ENCODE measurements around the gene RRBP1.

The RRBP1 gene

DNA sequence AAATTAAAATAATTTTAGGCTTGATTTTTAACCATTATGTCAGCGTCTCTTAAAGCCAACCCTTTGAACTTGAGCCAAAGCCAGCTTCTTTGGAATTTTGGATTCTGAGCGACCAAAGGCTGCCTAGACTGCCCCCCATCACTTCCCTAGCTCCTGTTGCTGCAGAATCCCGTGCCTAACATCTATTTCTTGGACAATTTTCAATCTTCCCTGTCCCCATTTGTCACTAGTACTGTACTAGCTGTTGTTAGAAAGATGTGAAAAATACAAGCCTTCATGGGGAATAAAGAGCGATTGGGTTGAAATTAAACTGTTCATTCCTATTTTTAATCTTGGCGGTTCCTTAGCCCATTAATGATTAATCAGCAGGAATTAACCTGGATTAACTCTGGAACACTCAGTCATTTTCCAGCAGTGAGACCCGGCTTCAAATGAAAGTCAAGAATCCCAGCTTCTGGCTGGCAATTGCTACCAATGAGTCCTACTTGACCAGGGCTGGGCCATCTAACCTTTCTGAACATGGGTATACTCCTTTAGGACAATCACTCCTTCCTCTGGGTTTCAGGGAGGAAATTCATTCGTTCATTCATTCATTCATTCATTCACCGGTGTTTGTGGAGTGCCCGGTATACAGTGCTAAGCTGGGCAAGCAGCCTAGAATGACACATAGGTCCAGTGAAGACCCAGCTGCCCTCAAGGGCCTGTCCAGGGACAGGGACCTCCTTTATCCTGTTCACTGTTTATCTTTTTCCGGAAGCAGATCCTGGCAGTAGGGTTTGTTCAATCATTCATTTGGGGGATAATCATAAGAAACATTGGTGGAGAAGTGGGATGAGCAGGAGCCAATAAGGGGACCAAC lies 1.4 kb upstream of the RRBP1 start:
- DNase-seq (ENCODE audit: low read depth, low spot score), result no peak

DNA sequence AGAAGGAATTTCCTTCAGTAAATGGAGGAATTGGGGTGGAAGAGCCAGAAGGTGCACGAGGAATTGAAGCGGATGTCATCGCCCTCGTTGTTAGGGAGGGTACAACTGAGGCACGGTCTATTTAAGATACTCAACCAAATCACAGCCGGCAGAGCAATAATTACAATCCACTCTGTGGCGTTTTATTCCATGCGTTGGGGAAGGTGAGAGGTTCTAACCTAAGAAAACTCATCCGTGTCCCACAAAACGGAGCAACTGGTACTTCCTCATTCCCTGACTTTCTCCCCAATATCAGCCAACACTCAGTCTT lies 802 bp upstream of the RRBP1 start:
- no peak for DNase-seq (ENCODE audit: low read depth, low spot score)

DNA sequence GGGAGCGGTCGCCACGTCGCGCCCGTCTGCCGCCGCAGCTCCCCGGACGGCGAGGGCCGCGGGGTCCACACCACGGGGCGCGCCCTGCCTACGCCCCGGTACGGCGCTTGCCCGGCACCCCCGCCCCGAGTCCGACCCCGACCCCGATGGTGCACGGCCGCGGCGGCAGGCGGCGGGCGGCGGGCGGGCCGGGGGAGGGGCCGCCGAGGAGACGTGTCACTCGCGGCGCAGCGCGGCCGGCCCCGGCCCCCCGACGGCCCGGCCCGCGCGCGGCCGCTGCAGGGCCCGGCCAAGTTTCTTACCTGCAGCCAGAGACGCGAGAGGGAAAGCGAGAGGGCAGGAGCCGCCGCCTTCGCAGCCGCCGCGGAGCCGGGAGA lies 328 bp downstream of the RRBP1 start:
- DNase-seq (ENCODE audit: low read depth, low spot score), result no peak

DNA sequence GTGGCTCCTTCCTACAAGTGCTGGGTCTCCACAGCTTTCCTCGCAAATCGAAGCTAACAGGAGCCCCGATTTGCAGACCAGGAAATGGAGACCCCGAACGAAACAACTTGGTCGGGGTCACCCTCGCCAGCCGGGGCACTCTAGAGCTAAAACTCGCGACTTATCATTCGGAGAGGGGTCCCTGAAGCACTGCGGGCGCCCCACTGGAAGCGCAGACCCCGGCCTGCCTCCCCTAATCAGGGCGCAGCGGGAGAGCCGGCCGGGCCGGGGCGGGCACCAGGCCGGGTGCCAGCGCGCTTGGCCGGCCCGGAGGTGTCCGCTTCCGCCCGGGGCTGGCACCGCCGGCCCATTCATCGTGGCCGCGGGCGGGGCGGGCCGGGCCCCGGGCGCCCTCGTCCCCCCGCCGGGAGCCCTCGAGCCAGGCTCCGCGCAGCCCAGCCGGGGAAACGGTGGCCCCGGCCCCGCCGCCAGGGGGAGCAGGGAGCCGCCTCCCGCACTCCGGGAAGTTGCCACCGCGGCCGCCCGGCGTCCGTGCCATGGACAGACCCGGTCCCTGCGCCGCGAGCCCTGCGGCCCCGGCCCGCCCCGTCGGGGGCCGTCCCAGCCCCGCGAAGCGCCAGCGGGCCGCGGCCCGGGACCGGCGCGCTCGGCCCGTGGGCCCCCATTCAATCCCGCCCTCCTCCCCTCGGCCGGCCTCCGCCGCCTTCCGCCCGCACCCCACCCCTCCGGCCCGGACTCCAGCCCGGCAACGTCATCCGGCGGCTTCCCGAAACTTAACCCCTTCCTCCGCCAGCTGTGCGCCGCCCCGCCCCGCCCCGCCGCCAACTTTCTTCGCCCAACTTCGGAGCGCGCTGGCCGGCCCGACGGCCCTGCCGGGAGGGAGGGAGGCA lies 961 bp downstream of the RRBP1 start:
- DNase-seq (ENCODE audit: low read depth, low spot score), result peak; percentile 69

DNA sequence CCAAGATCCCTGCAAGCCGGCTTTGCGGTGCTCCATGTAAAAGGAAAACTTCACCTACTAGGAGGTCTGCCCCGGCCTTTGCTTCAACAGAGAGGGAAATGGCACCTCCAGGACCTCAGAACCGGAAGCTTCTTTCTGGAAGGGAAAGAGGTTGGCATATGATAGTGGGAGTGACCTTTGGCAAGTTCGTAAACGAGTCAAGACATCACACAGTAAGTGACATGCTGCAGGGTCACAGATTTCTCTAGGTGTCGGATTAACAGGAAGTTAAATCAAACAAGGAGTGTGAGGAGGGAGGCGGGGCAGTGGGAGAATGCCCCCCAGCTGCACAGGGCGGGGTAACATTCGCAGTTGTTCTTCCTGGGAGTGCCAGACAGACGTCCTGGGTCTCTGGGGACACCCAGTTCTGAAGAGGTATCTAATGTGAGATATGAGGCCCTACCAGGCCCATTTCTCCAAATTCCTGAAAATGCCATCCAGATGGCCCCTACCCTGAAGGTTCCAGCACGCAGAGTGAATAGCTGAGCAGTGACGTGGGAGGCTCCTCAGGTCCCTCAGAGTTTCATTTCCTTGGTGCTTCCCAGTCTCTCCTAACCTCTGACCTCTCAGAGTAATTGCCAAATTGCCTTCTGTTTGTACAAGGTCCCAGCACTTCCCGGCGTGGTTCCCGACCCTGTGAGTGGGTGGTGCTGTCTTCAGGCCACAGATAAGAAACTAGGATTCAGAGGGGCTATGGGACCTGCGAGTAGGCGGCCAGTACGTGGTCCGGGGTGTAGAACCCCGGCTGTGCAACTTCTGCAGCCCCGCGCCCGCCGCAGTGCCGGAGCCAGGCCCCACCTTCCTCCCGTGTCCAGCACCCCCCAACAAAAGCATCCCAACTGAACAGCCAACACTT lies 1.9 kb downstream of the RRBP1 start:
- peak; percentile 77 for DNase-seq (ENCODE audit: low read depth, low spot score)

DNA sequence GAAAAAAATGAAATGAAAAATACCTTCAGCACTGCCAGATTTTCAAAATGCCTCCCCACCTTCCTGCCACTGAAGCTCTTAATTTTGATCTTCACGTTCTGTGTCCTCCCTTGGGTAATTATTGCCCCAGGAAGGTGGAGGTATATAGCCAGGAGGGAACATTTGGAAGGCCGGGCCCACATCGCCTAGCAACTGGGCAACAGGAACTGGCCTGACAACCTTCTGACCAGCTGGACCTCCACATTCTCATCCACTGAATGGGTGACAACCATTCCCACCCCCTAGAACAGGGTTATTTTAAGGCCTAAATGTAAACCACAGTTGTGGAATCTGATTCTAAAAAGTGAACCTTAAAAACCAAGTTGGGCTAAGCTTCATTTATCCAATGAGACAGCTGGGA lies 3.2 kb downstream of the RRBP1 start:
- peak; percentile 34 for DNase-seq (ENCODE audit: low read depth, low spot score)

DNA sequence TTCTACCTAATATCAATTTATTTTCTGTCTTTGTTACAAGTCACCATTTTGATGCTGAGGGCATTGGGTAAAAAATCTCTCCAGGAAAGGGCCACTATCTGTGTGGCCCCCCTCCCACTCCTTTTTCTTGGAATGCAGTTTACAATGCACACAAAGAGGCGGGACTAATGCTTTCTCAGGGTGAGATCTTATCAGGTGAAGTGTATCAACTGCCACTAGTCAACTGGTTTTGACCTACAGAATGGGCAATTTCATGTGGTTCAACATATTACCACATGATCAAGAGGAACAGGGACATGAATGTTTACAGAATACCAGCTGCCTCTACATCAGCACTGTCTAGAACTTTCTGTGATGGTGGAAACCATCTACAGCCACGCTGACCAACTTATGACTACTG lies 3.7 kb downstream of the RRBP1 start:
- peak; percentile 38 for DNase-seq (ENCODE audit: low read depth, low spot score)

DNA sequence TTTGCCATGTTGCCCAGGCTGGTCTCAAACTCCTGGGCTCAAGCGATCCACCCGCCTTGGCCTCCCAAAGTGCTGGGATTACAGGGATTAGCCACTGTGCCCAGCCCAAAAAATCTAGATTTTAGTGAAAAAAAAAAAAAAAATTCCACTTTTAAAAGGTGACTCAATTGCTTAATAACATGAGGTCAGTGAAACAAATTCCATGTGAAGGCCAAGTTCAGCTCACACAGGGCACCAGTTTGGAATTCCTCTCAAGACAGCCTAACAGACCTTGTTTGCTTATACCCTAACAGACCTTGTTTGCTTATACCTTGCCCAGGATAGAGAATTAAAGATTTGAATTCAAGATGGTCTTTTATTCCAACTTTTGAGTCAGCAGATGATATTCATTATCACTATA lies 5.1 kb downstream of the RRBP1 start:
- DNase-seq (ENCODE audit: low read depth, low spot score), result no peak

DNA sequence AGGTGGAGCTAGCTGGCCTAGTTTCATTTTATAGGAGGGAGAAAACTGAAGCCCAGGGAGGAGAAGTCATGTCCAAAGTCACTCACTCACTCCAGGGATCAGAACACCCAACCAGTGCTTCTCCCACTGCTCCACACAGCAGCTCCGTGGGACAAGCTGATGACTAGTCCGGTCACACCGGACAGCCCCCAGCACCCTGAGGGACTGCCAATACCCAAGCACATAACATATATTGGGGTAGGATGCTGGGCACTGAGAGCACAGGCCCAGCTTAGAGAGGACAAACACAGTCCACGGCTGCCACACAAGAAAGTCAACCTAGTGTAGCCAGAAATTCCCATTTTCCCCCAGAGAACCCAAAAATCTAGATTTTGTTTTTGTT lies 5.7 kb downstream of the RRBP1 start:
- no peak for DNase-seq (ENCODE audit: low read depth, low spot score)

DNA sequence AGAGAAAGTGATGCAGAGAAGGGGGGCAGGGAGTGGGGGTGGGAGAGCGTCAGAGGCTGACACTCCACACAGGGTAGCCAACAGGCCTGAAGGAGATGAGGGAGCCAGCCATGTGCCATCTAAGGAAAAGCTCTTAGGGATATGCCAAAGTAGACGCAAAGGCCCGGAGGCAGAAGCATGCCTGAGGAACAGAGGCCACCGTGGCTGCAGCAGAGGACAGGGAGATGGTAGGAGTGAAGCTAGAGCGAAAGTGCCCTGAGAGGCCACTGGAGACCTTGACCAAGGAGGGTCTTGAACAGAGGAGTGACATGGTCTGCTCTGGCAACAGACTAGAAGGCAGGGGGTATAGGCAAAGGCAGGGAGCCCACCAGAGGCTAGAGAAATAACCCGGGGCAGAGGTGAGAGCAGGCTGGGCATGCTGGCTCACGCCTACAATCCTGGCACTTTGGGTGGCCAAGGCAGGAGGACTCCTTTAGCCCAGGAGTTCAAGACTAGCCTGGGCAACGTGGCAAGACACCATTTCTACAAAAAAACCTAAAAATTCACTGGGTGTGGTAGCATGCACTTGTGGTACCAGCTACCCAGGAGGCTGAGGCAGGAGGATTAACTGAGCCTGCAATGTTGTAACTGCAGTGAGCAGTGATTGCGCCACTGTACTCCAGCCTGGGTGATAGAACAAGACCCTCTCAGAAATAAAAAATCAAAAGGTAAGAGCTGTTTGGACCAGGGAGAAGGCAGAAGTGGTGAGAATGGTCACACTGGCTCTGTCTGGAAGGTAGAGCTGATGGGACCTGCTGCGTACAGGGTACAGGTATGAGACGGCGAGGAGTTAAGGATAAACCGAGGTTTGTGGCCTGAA lies 6.3 kb downstream of the RRBP1 start:
- no peak for DNase-seq (ENCODE audit: low read depth, low spot score)

DNA sequence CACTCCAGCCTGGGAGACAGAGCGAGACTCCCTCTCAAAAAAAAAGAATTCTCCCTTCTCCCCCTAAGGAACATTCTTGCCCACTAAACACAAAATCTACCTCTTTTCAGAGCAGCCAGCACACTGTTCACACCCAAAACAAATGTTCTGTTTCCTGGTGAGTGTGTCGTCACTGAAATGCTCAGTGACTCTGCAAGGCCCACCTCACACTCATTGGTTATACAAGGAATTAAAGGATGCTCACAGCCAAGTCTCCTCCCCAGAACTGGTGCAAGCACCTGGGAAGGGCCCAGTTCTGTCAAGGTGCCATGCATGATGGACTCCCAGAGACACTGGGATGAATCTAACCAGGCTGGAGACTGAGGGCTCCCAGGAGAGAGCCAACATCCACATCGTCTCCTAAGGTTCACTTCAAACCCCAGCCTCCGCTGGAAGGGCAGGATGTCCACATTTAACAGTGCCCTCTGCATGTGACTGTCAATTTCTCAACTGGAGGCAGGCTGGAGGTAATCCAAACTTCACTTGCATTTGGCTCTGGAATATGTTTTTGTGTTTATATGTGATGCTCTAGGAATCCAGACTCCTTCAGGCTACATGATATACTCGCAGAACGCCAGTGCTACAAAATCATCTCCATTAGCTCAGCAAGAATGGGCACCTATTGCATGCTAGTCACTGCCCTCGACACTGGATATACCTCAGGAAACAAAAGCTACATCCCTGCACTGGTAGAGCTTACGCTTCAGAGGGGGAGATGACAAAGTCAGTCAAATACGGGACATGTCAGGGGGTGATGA lies 7.1 kb downstream of the RRBP1 start:
- DNase-seq (ENCODE audit: low read depth, low spot score), result no peak

DNA sequence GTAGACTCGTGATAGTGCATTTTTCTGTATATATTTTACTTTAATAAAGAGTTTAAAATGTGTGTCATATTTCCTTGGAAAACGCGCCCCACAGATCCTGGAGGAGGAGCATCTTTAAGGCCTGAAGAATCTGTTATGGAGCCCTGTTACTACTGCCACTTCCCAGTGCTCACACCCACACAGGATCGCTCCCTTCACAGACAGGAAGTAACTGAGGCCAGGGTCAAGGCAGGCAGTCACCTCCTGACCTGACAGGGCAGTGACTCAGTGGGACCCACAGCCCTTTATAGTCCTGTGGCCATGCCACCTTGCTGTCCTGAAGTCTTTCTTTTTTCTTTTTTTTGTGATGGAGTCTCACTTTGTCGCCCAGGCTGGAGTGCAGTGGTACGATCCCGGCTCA lies 9.0 kb downstream of the RRBP1 start:
- DNase-seq (ENCODE audit: low read depth, low spot score), result no peak

DNA sequence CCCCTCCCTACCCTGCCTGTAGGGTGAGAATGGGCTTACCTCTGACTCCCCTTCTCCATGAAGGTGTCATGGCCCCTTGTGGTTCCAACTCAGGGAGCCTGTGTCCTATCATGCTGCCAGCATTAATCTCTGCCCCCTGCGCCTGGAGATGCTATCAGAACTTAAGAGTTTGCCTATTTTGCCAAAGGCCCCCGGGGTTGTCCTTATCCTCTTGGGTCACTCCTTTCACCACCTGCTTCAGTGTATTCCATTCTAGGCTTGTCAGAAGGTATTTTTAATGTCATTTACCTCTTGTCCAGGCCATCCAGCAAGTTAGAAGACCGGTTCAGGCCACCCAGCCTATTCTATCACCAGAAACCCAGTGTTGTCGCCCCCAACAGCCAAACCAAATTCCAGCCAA lies 10.5 kb downstream of the RRBP1 start:
- DNase-seq (ENCODE audit: low read depth, low spot score), result no peak

DNA sequence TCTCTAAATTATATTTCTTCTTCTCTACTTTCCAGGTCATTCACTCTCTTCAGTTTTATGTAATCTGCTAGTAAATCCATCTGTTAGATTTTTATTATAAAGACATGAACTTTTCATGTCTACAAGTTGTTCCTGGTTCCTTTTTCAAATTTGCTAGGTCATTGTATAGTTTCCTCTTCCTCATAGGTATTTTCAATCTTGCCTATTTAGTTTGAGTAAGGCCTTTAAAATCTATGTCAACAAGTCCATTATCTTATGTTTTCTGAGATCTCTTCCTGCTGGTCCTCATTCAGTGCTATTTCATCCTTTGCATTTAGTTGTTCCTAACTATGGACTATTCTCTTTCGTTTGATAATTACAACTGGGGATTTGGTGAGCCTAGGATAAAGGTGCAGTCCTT lies 11.0 kb downstream of the RRBP1 start:
- no peak for DNase-seq (ENCODE audit: low read depth, low spot score)

DNA sequence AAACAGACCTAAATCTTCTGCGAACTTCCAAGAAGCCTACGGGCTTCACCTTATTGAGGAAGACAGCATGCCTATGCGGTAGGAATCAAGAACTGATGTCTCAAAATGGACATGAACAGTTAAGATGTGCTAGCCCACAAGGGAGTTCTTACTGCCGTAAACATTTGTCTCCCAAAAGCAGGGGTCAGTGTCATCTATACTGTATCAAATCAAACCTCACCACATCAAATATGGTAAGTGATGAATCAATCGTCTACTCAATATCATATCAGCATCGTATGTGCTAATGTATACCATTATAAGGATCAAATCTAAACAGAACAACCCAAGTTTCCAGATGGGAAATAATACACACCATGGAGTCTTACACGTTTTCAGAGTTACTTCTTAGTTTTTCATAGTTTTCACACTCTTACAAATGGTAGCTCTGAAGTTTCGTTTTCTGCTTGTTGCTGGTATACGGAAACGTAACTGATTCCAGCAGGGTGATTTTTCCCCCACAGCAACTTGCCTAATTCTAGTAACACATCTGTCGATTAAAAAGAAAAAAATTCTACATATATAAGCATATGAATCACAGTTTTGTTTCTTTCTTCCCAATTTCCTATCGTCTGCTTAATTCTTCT lies 12.6 kb downstream of the RRBP1 start:
- DNase-seq (ENCODE audit: low read depth, low spot score), result no peak

DNA sequence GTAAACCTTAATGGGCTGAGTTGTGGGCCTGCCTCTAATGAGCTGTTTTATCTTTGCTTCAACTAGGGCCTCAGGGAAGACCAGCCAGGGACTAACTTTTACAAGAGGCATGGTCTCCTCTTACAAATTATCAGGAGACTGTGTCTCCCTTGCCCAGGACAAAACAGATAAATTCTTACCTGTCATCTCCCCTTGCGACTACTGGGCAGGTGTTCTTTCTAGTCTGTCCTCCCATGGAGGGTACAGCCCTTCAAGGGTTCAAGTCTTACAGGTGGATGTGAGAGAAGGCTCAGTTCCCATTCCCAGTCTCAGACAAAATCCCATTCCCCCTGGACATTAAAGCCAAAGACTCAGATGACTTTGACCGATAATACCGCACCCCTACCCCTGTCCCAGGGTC lies 13.6 kb downstream of the RRBP1 start:
- DNase-seq (ENCODE audit: low read depth, low spot score), result no peak

DNA sequence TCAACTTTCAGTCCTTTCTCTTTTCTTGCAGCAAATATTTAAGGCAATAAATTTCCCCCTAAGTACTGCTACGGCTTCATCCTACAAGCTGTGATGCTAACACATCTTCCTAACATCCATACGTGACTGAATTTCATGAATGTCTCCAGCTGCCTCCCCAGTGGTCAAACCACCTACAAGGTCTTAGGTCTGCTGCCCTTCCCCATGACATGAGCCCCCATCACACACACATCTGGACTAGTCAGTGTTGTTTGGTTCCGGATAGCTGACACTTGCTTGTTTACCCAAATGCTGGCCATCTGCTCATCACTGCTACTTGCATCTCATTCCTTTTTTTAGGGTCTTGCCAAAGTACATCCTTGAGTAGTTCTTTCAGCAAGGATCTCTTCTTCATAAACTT lies 14.6 kb downstream of the RRBP1 start:
- DNase-seq (ENCODE audit: low read depth, low spot score), result no peak

DNA sequence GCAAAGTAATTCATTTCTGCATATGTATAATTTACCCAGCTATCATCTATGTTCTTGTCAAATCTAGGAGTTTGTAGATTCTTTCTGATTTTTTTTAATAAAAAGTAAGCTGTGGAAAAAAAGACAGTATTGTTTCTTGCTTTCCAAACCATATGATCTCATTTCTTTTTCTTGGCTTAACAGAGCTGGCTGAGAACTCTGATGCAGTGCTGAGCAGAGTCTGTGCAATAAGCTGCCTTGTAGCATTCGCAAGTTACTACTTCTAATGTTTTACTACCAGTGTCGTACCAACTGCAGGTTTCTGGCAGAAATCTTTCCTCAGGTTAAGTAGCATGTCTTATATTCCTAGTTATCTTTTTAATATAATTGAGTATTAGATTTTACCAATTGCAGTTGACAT lies 15.6 kb downstream of the RRBP1 start:
- DNase-seq (ENCODE audit: low read depth, low spot score), result no peak

DNA sequence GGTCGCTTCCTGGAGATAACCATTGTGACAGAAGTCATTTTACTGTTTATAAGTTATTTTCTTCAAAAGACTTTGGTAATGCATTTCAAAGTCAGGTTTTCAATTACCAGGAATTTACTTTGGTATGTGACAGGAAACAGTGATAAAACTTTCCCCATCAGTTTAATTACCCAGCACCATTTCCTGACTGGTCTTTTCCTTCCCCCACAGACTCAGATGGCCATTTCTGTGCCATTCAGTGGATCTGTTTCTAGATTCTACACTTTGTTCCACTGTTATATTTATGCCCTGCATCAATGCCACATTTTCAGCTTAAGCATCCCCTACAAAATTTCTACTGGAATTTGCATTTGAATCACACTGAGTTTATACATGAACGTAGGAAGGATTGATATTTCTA lies 16.3 kb downstream of the RRBP1 start:
- no peak for DNase-seq (ENCODE audit: low read depth, low spot score)

All from ELF-1 (cell line).